Measurements from ENCODE around the gene ERVMER34-1. TPM values are rescaled to one million over a fixed set of nuclear protein-coding genes. Genes with fewer than 3 reads are reported as not detected.

ERVMER34-1 gene, protein sequence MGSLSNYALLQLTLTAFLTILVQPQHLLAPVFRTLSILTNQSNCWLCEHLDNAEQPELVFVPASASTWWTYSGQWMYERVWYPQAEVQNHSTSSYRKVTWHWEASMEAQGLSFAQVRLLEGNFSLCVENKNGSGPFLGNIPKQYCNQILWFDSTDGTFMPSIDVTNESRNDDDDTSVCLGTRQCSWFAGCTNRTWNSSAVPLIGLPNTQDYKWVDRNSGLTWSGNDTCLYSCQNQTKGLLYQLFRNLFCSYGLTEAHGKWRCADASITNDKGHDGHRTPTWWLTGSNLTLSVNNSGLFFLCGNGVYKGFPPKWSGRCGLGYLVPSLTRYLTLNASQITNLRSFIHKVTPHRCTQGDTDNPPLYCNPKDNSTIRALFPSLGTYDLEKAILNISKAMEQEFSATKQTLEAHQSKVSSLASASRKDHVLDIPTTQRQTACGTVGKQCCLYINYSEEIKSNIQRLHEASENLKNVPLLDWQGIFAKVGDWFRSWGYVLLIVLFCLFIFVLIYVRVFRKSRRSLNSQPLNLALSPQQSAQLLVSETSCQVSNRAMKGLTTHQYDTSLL
- polyA plus RNA-seq (2012; ENCODE audit: insufficient read length, low read depth), result 1.3 TPM

GRCh38 chr4:52750819-52751486 is at the start of gene ERVMER34-1:
TSS of gene ERVMER34-1 (minus strand) at chr4:52751425. CDS start at chr4:52745520, 5,905 bp downstream.
- no peak for TF ChIP-seq FOXP2 (optimal IDR thresholded peaks at IDR 0.05; ENCODE audit: borderline replicate concordance, extremely low read depth, extremely low read length, insufficient read depth)
- no peak for TF ChIP-seq TAF1 (IDR thresholded peaks at IDR 0.05; ENCODE audit: borderline replicate concordance, insufficient read depth, low read length)
- TF ChIP-seq, protein P1, sequence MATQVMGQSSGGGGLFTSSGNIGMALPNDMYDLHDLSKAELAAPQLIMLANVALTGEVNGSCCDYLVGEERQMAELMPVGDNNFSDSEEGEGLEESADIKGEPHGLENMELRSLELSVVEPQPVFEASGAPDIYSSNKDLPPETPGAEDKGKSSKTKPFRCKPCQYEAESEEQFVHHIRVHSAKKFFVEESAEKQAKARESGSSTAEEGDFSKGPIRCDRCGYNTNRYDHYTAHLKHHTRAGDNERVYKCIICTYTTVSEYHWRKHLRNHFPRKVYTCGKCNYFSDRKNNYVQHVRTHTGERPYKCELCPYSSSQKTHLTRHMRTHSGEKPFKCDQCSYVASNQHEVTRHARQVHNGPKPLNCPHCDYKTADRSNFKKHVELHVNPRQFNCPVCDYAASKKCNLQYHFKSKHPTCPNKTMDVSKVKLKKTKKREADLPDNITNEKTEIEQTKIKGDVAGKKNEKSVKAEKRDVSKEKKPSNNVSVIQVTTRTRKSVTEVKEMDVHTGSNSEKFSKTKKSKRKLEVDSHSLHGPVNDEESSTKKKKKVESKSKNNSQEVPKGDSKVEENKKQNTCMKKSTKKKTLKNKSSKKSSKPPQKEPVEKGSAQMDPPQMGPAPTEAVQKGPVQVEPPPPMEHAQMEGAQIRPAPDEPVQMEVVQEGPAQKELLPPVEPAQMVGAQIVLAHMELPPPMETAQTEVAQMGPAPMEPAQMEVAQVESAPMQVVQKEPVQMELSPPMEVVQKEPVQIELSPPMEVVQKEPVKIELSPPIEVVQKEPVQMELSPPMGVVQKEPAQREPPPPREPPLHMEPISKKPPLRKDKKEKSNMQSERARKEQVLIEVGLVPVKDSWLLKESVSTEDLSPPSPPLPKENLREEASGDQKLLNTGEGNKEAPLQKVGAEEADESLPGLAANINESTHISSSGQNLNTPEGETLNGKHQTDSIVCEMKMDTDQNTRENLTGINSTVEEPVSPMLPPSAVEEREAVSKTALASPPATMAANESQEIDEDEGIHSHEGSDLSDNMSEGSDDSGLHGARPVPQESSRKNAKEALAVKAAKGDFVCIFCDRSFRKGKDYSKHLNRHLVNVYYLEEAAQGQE (IDR thresholded peaks at IDR 0.05; ENCODE audit: insufficient read depth in 1 of 2, low read depth in 2 of 2, low read length in 2 of 2), result no peak
- no peak for TF ChIP-seq POLR2AphosphoS5 (IDR thresholded peaks at IDR 0.05; ENCODE audit: low read depth, low read length)
- TF ChIP-seq SIN3A (IDR thresholded peaks at IDR 0.05; ENCODE audit: borderline replicate concordance, insufficient read depth, low read length), result no peak

GRCh38 chr4:52799813-52800212 is 48.6 kb upstream of the ERVMER34-1 start:
- no peak for TF ChIP-seq TAF1 (IDR thresholded peaks at IDR 0.05; ENCODE audit: borderline replicate concordance, insufficient read depth, low read length)

DNA sequence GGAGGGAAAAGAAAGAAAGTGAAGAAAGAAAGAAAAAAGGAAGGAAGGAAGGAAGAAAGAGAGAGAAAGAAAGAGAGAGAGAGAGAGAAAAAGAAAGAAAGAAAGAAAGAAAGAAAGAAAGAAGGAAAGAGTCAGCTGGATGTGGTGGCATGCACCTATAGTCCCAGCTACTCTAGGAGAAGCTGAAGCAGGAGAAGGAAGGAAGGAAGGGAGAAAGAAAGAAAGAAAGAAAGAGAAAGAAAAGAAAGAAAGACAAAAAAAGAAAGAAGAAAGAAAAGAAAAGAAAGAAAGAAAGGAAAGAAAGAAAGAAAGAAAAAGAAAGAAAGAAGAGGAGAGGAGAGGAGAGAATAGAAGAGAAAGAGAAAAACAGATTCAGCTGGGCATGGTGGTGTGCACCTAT is 44.3 kb upstream of the ERVMER34-1 start:
- TF ChIP-seq SIN3A (IDR thresholded peaks at IDR 0.05; ENCODE audit: borderline replicate concordance, insufficient read depth, low read length), result no peak

DNA sequence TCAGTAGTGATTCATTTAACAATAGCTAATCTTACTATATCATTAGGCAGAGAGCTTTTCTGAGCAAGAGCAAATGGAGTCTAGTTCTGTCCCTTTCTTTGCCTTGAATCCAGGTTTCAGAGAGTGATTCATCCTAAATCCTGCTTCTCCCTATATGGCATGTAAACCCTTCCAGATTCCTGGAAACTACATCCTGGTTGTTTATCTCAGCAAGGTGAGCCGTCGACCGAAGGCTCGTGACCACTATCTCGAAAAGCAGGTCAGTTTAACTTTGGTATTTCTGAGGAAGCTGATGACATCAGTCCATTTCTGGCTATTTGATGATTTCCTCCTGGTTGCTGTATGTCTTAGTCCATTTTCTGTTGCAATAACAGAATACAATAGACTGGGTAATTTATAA is 40.7 kb upstream of the ERVMER34-1 start:
- TF ChIP-seq TAF1 (IDR thresholded peaks at IDR 0.05; ENCODE audit: borderline replicate concordance, insufficient read depth, low read length), result no peak
- no peak for TF ChIP-seq FOXP2 (optimal IDR thresholded peaks at IDR 0.05; ENCODE audit: borderline replicate concordance, extremely low read depth, extremely low read length, insufficient read depth)
- TF ChIP-seq POLR2AphosphoS5 (IDR thresholded peaks at IDR 0.05; ENCODE audit: low read depth, low read length), result no peak
- TF ChIP-seq, protein P1 (IDR thresholded peaks at IDR 0.05; ENCODE audit: insufficient read depth in 1 of 2, low read depth in 2 of 2, low read length in 2 of 2), result no peak
- no peak for TF ChIP-seq SIN3A (IDR thresholded peaks at IDR 0.05; ENCODE audit: borderline replicate concordance, insufficient read depth, low read length)

DNA sequence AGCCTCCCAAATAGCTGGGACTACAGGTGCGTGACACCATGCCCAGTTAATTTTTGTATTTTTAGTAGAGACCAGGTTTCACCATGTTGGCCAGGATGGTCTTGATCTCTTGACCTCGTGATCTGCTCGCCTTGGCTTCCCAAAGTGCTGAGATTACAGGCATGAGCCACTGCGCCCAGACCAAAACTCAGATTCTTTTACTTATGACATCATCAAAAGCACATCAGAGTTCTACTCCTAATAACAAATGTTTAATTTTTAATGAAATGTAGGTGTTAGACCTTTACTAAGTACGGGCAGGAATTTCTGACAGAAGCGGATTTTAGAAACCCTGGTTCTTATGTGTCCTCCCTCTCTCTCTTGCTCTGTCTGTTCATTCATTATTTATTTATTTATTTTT is 38.5 kb upstream of the ERVMER34-1 start:
- TF ChIP-seq TAF1 (IDR thresholded peaks at IDR 0.05; ENCODE audit: borderline replicate concordance, insufficient read depth, low read length) (no peak), FOXP2 (optimal IDR thresholded peaks at IDR 0.05; ENCODE audit: borderline replicate concordance, extremely low read depth, extremely low read length, insufficient read depth) (no peak), SIN3A (IDR thresholded peaks at IDR 0.05; ENCODE audit: borderline replicate concordance, insufficient read depth, low read length) (no peak), POLR2AphosphoS5 (IDR thresholded peaks at IDR 0.05; ENCODE audit: low read depth, low read length) (no peak)
- TF ChIP-seq, protein P1 (IDR thresholded peaks at IDR 0.05; ENCODE audit: insufficient read depth in 1 of 2, low read depth in 2 of 2, low read length in 2 of 2), result no peak

DNA sequence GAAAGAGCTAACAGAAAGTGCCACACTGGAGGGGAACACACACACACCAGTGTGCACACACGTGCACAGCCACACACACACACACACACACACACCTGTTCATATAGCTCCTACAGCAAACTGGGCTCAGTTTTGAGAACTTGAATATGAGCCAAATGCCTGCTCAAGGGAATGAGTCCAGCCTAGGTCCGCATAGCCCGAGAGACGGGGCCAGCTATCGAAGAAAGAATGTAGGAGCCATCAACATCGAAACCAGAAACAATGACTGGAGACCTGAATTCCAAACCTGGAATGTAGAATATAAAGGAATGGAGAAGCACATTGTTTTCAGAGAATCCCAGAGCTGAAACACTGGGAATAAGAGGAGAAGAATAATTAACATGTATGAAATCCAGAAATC is 37.6 kb upstream of the ERVMER34-1 start:
- TF ChIP-seq FOXP2 (optimal IDR thresholded peaks at IDR 0.05; ENCODE audit: borderline replicate concordance, extremely low read depth, extremely low read length, insufficient read depth), result no peak
- no peak for TF ChIP-seq TAF1 (IDR thresholded peaks at IDR 0.05; ENCODE audit: borderline replicate concordance, insufficient read depth, low read length)
- TF ChIP-seq, protein P1 (IDR thresholded peaks at IDR 0.05; ENCODE audit: insufficient read depth in 1 of 2, low read depth in 2 of 2, low read length in 2 of 2), result no peak
- no peak for TF ChIP-seq POLR2AphosphoS5 (IDR thresholded peaks at IDR 0.05; ENCODE audit: low read depth, low read length)
- no peak for TF ChIP-seq SIN3A (IDR thresholded peaks at IDR 0.05; ENCODE audit: borderline replicate concordance, insufficient read depth, low read length)

Measured in PFSK-1 (cell line).